GM08714 (cell line): ENCODE measurements around the gene SOX15.
"Not testable (repeated sequence)": the region's sequence is repeated elsewhere in the genome, so short reads cannot be mapped to it uniquely, and the experiment has no call there.

Experiments
- H3K4me3 ChIP-seq: fragments of 200-500 bp; sonication (Bioruptor generic); 2 replicates; pipeline ENCODE4 v1.5.1; 2014; ENCODE audit warnings: mild to moderate bottlenecking, low read length, inconsistent platforms
- ZNF274 ChIP-seq: IDR thresholded peaks from 2 replicates; pipeline ENCODE4 v1.6.1; 2012; ENCODE audit warnings: mild to moderate bottlenecking, low read depth, low read length

Gene SOX15

DNA sequence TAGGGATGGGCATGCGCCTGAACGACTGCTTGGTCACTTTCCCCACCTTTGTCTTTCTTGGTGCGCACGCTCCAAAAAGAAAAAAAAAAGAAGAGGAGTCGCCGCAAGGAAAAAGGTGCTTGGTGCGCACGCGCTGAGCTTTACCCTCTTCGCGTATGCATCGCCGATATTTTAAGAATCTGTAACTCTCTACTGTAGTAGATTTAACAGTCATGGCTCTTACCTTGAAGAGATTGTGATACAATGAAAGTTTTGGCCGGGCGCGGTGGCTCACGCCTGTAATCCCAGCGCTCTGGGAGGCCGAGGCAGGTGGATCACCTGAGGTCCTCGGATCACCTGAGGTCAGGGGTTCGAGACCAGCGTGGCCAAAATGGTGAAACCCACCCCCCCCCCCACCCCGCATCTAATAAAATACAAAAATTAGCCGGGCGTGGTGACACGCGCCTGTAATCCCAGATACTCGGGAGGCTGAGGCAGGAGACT, 25.4 kb upstream of the SOX15 start:
- TF ChIP-seq ZNF274: no peak
- H3K4me3 ChIP-seq: peak overlapping the region; percentile 63; the same call in 1 of the 2 replicates

DNA sequence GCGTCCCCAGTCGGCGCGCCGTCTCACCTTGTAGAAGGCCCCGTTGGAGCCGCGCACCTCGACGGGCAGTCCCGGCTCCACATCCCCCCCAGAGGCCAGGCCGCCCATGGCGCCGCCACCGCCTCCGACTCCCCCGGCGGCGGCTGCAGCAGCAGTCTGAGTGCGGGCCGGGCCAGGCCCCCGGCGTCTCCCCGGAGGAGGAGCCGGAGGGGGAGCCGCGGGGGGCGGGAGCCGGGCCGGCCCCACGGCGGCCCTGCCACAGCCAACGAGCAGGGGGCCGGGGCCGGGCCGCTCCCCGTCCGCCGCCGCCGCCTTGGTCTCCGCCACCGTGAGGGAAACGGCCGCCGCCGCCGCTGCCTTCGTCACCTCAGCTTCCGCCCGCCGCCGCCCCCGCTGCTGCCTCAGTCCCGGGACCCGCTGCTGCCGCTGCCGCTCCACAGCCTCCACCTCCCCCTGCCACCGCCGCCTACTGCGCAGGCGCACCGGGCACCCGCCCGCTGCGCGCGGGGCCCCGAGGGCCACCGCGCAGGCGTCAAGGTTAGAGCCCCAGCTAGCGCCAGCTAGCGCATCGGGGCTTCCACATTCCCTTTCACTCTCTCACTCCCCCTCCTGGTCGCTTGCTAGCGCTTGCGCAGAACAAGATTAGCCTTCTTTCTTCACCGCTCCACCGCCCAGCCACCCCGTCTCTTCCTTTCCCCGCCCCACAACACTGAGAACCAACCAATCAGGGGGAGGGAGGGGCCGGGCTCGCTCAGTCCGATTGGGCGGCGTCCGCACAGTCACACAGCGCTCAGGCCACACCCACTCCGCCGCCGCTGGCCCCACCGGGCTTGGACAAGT, 24.8 kb upstream of the SOX15 start, which contains the start of gene FXR2:
Gene FXR2, minus strand, starts transcription at position 473 of the 840 bp plus-strand sequence. Its CDS starts 365 bp downstream, at position 108.
- H3K4me3 ChIP-seq: peak within 1 kb of the TSS; percentile 82
- no peak for TF ChIP-seq ZNF274

DNA sequence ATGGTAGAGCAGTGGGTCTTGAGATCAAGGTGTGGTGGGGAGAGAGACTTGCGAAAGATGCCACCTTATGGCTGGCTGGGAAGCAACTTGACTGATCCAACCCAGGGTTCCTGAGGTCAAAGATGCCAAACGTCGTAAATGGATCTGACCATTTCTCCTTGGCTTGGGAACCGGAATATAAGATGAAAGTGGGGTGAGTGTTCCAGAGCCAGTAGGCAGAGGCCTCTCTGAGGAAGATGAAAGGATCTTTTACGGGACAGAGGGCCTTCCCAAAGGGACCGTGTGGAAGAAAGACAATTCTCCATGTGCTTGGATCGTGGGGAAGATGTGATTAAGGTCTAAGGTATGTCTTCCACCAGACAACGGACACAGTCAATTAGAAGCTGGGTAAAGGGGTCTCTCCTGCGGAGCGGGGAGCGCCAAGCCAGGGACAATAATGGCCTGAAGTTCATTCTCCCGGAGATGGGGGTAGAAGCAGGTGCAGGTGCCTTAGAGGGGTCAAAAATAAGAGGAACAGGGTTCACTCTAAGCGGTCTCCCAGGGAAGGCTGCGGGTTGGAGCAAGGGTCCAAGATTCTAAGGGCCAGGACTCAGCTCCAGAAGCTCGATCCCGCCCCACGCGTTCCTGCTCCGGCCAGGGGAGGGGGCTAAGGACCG, 24.0 kb upstream of the SOX15 start:
- peak overlapping the region; percentile 82 for H3K4me3 ChIP-seq
- TF ChIP-seq ZNF274: no peak

DNA sequence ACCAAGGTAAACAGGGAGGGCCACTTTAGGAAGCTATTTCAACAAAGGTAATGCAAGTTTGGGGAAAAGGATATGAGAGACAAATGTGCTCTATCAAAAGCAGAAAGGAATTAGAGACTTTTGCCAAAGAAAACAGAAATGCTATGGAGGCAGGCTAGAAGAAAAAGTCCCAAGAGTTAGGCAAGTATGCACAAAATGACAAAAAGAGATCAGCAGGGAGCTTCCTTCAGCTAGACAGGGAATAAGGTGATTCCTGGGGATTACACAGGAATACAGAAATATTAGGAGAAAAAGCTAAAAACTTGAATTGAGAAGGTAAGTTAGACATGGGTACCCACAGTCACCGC, 22.4 kb upstream of the SOX15 start:
- no peak overlapping the region for H3K4me3 ChIP-seq
- no peak for TF ChIP-seq ZNF274

DNA sequence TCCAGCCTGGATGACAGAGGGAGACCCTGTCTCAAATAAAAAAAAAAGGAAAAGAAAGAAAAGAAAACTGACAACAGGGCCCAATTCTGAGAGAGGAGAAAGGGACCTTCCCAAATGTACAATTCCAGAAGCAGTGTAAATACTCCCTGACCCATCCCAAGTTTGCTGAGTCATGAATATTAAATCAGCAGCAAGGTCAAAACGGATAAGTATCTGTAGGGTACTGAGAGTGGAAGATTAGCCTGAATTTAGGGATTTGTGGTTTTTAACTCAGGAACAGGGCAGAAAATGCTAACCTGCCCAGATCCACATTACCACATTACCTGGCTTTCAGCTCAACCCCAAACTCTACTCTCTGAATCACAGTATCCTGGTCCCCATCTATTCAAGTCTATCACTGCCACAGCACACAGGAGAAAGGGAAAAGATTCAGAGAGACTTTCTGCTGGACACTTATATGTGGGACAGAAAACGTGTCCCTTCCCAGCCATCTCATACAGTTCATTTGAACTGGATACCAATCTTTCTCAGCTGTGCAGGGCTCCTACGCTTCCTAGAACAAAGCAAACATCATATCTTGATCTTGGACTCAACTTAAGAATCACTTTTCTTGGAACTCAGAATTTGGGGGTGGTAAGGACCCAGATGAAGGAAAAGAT, 21.9 kb upstream of the SOX15 start:
- TF ChIP-seq ZNF274: no peak
- no peak overlapping the region for H3K4me3 ChIP-seq

DNA sequence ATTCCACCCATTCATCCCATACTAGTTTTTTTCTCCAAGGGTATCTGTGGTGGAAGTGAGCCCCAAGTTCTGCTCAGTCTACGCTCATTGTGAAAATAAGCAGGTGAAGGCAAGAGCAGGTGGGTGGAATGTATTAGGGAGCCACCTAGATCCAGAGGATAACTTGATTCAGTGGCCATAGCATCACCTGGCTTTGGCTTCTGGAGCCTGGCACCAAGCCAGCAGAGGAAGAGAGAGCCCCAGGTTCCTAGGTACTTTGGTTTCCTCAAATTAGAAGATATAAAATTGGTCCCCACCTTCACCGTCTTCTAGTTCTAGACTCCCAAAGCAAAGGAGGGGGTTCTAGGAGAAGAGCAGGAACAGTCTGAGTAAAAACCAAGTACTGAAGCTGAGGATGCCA, 20.7 kb upstream of the SOX15 start:
- no peak overlapping the region for H3K4me3 ChIP-seq
- no peak for TF ChIP-seq ZNF274

DNA sequence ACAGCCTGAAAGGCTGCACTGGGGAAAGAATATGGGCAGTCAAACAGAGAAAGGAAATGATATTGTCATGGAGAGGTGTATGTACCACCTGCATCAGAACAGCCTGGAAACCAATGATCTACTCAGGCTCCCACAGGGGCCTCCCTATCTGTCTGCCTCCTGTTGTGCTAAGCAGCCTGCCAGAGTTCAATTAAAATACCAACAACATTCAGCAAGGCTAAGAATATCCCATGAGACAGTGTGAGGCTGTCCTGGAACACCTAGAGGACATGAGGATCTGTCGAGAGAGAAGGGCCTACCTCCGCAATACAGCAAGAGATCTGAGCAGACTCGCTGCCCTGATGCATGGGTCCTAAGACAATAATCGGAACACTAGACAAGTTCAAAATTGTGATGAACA, 16.4 kb upstream of the SOX15 start:
- no peak overlapping the region for H3K4me3 ChIP-seq
- no peak for TF ChIP-seq ZNF274

DNA sequence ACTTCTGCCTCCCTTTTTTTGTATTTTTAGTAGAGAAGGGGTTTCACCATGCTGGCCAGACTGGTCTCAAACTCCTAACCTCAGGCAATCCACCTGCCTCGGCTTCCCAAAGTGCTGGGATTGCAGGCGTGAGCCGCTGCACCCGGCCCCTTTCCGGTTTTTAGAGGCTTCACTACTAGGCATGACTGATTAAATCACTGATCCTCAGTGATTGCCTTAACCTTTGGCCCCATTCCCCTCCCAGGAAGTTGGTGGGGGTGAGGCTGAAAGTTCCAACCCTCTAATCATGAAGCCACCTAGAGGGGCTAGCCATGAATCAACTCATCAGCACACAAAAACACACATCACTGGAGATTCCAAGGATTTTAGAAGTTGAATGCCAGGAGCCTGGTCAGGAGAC, 7.7 kb upstream of the SOX15 start:
- H3K4me3 ChIP-seq: not testable (repeated sequence)

DNA sequence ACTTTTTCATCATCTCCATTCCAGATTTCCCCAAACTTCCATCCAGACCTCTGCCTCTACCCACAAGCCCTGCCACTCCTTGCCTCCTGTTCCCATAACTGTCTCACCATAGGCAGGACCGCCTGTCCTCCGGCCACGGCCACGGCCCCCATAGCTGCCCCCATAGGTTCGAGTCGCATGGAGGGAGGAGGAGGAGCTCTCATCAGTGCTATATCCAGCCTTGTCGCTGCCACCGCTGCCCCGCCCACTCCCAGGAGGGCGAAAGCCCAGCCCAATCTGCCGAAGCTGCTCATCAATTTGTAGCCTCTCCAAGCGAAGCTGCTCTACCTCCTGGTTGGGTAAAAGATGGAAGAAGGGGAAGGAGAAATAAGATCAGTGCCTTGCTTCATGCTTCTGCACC, 3.4 kb upstream of the SOX15 start:
- H3K4me3 ChIP-seq: no peak overlapping the region
- TF ChIP-seq ZNF274: no peak

DNA sequence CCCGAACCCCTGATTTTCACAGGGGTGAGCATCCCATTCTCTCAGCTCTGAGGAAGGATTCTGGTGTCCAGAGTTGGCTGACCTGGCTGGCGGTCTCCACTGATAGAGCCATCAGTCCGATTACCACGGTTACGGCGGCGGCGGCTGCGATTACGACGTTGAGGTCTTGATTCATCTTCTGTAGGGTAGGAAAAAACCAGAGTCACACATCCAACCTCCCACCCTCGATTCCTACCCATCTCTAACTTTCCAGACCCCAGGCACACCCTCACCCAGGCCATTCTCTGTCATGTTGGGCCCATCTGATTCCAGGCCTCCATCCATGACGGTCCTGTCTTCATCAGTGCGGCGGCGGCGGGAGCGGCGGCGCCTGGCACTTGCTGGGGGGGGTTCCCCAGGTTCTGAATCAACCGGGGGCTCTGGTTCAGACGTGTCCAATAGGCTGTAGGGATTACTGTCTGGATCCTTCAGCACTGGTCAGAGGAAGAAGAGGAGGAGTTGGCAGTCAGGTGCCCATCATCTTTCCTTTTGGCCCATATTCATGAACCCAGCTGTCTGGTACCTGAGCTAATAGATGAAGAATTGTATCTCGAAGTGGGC, 2.6 kb upstream of the SOX15 start:
- no peak for TF ChIP-seq ZNF274
- H3K4me3 ChIP-seq: no peak overlapping the region

DNA sequence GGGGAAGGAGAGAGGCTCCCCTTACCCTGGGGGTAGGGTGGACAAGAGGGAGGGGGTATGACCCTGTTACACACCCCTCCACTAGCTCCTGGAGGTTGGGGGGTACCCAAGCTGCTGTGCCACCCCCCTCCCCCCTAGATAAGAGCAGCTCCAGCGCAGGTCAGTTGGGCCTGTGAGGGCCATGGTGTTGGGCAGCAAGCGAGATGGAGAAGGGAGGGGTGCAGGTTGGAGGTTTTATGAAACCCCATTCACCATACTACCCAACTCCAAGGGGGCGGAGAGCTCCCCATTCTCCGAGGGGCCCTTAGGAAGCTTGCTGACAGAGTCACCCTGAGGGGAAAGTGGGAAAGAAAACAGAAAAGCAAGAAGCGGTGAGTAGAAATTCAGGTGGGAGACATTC, 1.7 kb upstream of the SOX15 start:
- no peak for TF ChIP-seq ZNF274
- H3K4me3 ChIP-seq: no peak overlapping the region

DNA sequence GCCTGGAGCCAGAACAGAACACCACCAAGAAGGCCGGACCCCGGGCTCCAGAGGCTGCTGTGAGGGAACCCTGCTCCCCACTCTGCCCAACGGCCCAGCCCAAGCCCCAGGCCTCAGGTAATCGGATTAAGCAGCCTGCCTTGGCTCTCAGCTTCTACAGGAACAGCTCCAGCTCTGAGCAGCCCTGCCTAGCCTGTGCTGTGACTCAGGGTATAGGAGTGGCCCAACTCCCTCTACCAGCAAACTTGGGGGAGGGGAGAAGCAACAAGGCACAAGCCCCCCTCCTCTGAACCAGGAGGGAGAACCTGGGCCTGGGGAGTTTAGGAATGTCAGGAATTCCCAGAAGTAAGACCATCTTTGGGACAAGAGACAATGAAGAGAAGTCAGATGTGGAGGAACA, 849 bp upstream of the SOX15 start:
- no peak overlapping the region for H3K4me3 ChIP-seq
- no peak for TF ChIP-seq ZNF274

DNA sequence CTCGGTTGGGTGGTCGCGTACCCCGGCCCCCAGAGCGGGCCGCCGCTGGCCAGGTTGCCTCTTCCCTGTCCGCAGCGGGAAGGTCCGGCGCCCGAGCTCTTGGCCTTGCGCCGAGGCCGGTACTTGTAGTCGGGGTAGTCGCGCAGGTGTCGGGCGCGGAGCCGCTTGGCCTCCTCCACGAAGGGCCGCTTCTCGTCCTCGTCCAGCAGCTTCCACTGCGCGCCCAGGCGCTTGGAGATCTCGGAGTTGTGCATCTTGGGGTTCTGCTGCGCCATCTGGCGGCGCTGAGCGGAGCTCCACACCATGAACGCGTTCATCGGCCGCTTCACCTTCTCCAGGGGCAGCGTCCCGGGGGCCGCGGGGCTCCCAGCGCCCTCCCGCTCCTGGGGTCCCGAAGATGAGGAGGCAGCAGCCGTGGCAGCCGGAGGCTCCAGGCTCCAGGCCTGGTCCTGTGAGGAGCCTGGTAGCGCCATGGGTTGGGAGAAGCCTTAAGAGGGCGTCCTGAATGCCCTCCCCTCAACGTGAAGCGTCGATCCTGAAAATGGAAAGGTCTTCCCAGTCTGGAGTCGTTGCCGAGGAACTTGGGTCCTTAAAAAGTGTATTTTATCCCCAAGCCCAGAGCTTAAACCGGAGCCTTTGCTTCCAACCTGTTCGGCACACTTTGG, 558 bp downstream of the SOX15 start:
- no peak overlapping the region for H3K4me3 ChIP-seq
- TF ChIP-seq ZNF274: no peak
